ENCODE measurements around the gene CACNG4. TPM values are rescaled to one million over a fixed set of nuclear protein-coding genes. Genes with fewer than 3 reads are reported as not detected.
"Not testable (repeated sequence)": the region's sequence is repeated elsewhere in the genome, so short reads cannot be mapped to it uniquely, and the experiment has no call there.

CACNG4 gene
- total RNA-seq, 2 experiments from 2014 or later, result not detected

DNA sequence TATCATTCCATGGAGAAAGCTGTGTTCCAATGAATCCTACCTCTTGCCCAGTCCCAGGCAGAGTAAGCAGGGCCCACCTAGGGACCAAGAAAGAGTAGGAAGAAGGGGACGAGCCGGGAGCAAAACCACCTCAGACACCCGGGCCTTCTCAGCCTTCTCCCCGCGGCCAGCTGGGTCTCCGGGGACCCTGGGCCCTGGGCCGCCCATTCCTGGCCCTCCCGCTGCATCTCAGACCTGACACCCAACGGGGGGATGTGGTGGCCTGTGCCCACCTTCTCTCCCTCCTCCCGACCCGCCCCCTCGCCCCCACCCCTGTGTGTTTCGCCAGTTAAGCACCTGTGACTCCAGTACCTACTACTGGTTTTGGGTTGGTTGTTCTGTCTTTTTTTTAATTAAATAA is 68.5 kb downstream of the CACNG4 start:
- CTCF ChIA-PET, result no interaction called here
- POLR2A ChIA-PET, result no interaction called here

DNA sequence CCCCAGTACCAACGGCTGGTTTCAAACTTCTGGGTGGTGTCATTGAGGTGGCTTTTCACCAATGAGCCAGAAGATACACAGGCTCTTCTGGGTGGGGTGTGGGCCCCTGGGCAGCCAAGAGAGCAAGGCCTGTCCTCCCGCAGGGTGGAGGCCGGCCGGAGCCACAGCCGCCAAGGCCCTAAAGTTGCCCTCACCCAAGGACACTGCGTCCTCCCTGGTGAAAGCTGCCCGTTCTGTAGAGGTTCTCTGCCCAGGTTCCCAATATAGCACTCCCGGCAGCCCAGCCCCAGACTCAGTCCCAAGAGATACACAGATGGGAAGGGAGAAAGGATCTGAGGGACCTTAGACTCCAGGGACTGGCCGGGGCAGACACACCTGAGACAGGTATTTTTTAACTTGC is 69.1 kb downstream of the CACNG4 start:
- ChIA-PET POLR2A (no interaction called here), CTCF (no interaction called here)

DNA sequence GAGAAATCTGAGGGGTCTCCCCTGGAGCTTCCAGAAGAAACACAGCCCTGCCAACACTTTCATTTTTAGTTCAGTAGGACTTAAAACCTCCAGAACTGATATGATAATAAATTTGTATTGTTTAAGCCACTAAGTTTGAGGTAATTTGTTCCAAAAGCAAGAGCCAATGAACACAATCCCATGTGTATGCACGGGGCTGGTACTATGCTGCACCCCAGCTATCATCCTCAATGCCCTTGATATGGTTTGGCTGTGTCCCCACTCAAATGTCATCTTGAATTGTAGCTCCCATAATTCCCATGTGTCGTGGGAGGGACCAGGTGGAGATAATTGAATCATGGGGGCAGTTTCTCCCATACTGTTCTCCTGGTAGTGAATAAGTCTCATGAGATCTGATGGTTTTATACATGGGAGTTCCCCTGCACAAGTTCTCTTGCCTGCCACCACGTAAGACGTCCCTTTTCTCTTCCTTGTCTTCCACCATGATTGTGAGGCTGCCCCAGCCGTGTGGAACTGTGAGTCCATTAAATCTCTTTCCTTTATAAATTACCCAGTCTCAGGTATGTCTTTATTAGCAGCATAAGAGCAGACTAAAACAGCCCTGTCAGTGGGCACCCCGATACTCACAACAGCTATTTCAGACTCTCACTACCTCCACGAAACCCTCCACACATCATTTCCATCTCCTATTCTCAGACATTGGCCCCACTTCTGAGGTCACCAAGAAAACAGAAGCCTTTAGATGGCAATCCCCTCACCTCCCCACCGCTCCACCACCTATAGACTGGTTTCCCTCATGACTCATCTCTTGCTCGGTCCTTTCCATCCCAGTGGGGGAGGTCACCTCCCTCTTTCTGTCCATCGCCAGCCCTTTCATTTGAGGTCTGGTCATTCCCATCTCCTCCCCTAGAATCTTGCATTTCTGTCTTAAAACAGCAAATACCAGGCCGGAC is 70.9 kb downstream of the CACNG4 start:
- ChIA-PET POLR2A (no interaction called here), CTCF (no interaction called here)

DNA sequence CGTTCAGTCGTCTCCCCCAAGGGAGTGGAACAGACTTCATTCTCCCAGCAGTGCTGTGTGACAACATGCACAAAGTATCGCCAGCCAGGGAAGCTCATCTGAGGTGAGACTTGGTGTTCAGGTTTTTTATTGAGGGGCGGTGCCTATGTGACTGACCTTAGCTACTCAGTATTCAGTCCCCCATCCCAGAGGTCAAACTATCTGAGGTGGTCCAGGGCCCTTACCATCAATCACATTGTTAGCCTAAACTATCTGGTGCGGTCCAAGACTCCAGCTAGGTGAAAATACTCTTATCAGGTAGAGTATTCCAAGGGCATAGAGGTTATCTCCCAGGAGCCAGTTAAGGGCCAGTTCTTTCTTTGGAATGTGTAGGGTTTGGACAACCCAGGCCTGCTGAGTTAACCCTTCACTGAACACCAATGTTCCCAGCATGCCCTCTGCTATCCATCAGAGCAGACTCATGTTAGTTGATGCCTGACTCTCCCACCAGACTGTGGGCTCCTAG is 74.4 kb downstream of the CACNG4 start:
- ChIA-PET POLR2A (interaction anchor here (0.6 kb wide), 1 partner anchor 105 kb away, joined by 3 read pairs; no protein-coding TSS in a partner anchor), CTCF (no interaction called here)

DNA sequence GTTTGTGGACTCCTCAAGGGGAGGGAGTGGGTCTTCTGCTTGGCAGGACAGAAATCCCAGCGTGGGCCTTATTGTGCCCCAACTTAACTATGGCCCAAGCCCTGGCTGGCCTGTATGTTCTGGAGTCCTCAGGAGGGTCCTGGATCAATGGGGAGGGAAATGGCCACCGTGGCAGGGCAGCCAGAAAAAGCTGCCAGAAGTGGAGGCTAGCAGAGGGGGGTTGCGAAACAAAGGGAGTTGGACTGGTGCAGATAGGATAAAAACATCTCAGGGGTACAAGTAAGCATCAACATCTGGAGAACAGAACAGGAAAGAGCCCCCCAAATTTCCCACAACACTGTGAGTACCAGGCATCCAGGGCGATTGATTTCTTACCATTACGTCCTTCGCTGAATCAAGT is 76.1 kb downstream of the CACNG4 start:
- POLR2A ChIA-PET, result no interaction called here
- CTCF ChIA-PET, result no interaction called here

DNA sequence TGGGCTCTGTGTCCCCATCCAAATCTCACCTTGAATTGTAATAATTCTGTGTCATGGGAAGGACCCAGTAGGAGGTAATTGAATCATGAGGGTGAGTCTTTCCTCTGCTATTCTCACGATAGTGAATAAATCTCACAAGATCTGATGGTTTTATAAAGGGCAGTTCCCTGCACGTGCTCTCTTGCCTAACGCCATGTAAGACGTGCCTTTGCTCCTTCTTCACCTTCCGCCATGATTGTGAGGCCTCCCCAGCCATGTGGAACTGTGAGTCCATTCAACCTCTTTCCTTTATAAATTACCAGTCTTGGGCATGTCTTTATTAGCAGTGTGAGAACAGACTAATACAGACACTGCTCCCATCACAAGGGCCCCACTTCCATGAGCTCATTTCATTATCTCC is 76.6 kb downstream of the CACNG4 start:
- CTCF ChIA-PET, POLR2A ChIA-PET: not testable (repeated sequence)

DNA sequence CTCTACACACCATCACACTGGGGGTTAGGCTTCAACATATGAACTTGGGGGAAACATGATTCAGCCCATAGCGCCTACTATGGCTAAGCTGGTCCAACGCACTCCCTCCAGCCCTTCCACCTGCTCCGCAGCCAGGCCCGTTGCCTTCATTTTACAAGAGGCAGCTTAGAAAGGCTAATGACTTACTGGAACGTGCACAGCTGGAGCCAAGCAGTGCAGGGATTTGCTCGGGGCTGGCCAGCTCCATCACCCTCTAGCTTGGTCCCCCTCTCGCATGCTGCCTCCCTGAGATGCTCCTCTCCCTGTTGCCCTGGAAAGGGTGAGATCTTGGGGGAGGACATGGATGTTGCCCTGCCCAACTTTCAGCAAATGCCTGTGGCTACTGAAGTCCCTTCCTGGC is 77.0 kb downstream of the CACNG4 start:
- ChIA-PET POLR2A (no interaction called here), CTCF (no interaction called here)

DNA sequence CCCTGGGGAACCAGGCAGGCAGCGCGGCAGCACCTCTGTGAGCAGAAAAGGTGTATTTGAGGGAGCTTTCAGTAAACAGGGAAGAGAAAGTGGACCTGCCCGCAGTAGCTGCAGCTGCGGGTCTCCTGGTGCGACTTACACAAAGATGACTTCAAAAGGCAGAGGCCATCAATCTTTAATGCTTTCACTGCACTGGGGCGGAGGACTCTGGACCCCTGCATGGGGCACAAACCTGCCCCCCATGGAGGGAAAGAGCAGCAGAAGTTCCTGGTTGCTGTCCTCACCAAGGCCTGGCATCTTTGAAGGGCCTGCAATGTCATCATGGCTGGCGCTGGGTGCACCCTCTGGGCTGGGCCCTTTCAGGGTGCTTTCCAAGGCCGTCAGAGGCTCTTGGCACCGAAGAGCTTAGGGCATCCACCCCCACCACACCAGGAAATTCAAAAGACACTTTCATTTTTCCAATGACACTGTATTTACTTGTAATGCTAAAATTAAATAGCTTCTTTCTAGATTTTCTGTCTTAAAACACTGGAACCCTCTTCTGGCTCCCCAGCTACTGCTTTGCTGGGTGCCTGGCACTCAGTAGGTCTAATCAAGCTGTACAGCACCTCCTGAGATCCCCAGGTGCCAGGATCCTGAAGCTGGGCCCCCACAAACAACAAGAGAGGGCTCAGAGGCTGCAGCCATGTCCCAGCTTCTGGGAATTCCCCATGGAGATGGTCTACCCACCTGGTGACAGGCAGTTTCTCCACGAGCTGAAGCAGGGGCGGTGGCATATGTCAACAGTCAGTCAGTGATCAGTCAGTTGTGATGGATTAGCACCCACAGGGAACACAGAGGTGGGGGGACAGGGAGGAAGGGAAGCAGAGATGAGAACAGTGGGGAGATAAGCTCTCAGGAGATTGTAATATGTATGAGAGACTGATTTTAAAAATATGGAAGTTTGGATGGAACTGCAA is 77.7 kb downstream of the CACNG4 start:
- ChIA-PET POLR2A (no interaction called here), CTCF (no interaction called here)

DNA sequence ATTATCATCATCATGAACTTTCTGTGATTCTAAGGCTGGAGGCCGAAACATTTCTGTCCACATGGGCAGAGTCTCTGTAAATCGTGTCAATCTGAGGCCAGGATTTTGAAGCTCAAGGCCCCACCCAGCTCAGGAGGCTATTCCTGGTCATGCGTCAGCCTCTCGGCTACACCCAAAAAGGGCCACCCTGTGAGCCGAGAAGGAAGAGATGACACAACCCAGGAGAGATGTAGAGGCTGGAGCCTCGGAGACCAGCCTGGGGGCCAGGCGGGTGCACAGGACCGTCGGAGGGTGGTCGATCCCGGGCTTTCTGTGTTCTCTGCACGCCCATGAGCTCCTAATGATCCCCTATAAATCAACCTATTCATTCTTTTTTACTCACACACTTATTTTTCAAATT is 78.8 kb downstream of the CACNG4 start:
- CTCF ChIA-PET, result no interaction called here
- POLR2A ChIA-PET, result no interaction called here

DNA sequence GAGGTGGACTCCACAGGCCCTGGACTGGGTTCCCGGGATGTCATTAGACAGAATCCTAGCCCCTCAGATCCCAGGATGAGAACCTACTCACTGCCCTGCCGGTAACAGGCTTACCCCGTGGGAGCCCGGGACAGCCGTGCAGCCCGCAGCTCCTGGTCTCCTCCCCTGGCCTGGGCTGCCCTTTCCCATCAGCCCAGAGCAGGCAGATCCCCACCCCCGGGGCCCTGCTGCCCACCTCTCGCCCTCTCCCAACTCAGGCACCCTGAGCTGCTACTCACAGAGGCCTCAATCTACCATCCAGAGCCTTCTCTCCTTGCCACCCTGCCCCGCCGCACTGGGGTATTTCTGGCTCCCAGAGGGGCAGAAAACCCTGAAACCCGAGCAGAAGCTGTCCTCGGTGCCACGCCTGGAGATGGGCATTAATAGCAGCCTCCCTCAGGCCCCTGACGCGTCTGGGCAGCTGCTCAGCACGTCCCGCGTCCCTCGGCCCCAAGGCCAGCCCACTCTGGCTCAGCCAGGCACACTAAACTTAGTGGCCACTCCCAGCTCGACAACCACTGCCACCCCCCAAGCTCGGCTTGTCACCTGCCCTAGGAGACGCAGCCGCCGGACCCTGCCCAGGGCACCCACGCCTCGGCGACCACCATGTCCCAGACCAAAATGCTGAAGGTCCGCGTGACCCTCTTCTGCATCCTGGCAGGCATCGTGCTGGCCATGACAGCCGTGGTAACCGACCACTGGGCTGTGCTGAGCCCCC is 79.7 kb downstream of the CACNG4 start, which contains the start of gene CACNG1:
CACNG1 (plus strand) TSS at position 539 of the 757 bp plus-strand sequence; CDS start at position 646, 107 bp downstream.
- CTCF ChIA-PET, result no interaction called here
- POLR2A ChIA-PET, result no interaction called here

DNA sequence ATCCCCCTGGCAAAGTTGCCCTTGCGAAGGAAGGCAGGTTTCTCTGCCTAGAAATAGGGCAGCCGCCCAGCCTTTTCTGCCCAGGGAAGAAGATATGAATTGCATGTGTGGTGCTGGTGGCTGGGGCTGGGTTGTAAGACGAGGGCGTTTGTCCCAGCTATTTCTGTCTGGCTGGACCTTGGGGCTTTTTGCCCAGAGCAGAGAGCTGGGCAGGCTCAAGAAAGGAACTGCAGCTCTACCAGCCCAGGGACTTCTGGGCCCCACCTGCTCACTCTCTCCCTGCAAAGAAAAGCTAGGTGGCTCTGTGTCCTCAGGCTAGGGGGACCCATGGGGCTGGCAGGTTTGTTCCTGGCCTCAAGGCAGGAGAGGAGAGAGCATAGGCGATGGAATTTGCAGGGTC is 80.4 kb downstream of the CACNG4 start:
- ChIA-PET POLR2A (no interaction called here), CTCF (no interaction called here)

DNA sequence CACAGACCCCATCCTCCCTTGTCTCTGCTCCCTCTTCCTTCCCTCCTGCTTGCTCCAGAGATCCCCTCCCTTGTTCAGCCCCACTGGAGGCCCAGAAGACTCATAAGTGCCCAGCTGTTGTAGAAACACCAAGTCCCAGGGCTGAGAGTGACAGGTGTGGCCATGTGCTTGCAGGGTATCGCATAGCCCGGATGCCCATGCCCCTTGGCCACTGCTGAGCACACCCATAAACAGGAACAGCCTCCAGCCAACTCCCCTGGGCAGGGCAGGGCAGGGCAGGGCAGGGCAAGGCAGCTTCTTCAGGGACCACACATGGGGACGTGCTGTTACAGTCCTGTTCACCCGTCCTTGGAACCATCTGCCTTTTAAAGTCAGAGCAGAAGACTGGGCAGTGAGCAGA is 81.9 kb downstream of the CACNG4 start:
- POLR2A ChIA-PET, result no interaction called here

DNA sequence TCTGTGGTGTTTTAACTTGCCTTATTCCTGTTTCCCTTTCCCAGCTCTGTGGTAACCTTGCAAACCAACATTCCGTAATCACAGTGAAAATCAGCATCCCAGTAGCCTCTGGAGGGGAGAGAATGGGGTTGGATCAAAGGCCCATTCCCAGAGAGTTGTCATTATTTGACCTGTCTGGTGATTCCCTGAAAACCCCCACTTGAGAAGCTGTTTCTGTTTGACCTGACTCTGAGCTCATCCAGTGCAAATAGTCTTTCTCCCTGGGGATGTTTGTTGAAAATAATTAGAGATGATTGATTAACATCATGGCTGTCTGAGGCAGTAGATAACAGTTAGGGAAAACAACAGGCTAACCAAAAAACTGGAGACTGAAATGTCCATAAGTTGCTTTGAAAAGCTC is 82.9 kb downstream of the CACNG4 start:
- ChIA-PET POLR2A (interaction anchor here (1.0 kb wide), 1 partner anchor 82 kb away, joined by 3 read pairs; no protein-coding TSS in a partner anchor), CTCF (no interaction called here)

More for the DNA sequence above, 81.9 kb downstream of the CACNG4 start:
- CTCF ChIA-PET, result no interaction called here

DNA sequence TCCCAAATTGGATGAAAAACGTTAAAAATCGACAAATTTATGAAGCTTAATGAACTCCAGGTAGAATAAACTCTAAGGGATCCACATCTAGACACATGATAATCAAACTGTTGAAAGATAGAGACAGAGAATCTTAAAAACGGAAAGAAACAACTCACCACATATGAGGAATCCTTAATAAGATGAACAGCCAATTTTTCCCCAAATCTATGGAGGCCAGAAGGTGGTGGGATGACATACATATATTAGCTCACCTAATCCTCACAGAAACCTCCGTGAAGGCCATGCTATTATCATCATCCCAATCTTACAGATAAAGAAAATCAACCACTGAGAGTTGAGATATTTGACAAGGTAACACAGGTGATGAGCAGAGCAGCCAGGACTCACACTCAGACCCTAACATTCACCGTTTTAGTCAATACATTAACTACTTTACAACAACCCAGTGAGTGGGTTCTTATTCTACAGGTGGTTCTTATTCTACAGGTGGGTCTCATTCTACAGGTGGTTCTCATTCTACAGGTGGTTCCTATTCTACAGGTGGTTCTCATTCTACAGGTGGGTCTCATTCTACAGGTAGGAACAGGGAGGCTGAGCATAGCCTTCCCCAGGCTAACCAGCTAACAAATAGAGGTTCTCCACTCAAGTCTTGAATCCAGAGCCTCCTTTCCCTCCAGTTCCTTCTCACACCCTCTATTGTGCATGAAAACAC is 84.7 kb downstream of the CACNG4 start:
- POLR2A ChIA-PET, result no interaction called here
- CTCF ChIA-PET, result no interaction called here

DNA sequence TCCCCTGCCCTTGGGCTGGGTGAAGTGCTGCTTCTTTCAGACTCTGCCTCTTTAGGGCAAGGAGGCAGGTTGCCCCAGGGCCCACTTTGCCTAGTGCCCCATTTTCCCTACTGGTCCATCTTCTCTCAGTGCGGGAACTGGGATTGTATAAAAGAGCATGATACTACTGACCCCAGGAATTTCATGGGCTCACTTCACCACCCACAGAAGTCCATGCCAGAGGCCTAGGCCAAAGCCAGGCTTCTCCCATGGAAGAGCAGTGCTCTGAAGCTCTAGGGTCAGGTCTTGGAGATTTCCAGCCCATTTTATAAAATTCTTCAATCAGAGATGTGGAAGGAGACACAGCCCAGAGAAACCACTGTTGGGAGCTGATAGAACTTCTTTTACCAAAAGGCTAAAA is 85.6 kb downstream of the CACNG4 start:
- POLR2A ChIA-PET, result no interaction called here
- CTCF ChIA-PET, result no interaction called here

DNA sequence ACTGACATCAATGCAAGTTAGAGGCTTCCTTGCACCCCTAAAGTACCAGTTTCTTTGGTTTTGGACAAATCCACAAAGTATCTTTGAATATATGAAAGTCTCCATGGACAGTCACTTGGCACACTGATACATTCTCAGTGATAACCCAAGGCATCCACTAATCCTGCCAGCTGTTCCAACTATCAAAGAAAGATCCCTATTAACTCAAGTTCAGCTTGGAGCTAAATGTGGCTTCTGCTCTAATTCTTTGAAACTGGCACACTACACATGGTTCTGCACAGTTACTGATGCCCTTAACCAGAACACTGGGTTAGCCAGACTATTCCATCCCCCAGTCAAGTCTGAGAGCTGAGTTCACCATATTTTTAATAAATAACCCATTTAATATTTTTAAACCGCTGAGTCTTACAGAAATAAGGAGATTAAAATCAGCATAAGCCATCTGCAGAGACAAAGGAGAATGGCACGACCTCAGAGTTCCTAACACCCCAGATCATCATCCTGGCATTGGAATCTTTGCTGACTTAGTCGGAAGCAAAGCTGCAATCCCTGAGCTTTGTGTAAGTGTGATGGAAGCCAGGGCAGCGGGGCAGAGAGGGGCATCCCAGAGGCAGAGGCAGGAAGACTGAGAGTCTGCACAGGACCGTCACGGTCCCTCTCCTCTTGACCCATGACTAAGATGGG is 86.1 kb downstream of the CACNG4 start:
- CTCF ChIA-PET, result no interaction called here
- POLR2A ChIA-PET, result no interaction called here

DNA sequence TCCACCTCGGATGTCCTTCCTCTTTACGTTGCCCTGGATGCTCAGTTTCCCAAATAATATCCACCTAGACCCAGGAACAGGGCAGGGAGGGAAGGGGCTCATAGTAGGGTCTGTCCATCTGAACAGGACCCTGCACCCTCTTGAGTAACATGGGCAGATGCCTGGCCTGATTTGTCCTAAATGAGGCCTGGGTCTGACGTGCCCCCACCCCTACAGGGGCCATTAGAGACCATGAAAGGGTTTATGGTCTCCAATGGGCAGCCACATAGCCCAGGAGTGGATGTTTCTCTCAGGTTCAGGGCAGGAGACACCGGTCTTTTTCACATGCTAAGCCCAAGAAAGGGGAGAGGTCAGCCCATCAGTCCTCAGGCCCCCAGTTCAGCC is 86.6 kb downstream of the CACNG4 start:
- ChIA-PET POLR2A (no interaction called here), CTCF (no interaction called here)

DNA sequence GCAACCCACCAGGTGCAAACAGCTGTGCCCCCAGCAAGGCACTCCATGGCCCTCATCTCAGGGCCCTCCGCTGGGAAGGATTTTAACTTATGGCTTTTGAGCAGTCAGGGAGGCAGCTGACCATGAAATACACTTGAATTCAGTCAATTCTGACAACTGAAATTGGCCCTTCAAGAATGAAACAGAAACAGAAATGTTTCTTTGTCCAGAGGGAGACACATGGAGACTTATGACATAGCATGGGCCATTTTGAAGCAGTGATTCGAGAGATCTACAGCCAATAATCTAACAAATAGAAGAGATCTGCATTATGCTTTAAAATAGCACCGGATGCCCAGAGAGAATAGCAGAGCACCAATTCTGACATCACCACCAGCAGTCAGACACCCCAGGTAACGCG is 87.3 kb downstream of the CACNG4 start:
- ChIA-PET CTCF (no interaction called here), POLR2A (no interaction called here)

All from activated CD8-positive, alpha-beta memory T cell treated with anti-CD3 and anti-CD28 coated beads for 36 hours (primary cell).